GM23248 (cell line): ENCODE data around the gene EZR.

Source experiments
- EZH2 ChIP-seq: fragments of 200-600 bp; sonication (generic); IDR thresholded peaks from 2 replicates; pipeline ENCODE4 v1.6.1; 2018; ENCODE audit warnings: antibody characterized with exemption, mild to moderate bottlenecking; ENCODE audit not compliant: insufficient read depth, poor library complexity, severe bottlenecking
- EZH2phosphoT487 ChIP-seq: fragments of 200-600 bp; sonication (generic); IDR thresholded peaks from 2 replicates; pipeline ENCODE4 v1.6.1; 2018; ENCODE audit warnings: antibody characterized with exemption, moderate library complexity, mild to moderate bottlenecking, low read depth; ENCODE audit not compliant: insufficient read depth

DNA sequence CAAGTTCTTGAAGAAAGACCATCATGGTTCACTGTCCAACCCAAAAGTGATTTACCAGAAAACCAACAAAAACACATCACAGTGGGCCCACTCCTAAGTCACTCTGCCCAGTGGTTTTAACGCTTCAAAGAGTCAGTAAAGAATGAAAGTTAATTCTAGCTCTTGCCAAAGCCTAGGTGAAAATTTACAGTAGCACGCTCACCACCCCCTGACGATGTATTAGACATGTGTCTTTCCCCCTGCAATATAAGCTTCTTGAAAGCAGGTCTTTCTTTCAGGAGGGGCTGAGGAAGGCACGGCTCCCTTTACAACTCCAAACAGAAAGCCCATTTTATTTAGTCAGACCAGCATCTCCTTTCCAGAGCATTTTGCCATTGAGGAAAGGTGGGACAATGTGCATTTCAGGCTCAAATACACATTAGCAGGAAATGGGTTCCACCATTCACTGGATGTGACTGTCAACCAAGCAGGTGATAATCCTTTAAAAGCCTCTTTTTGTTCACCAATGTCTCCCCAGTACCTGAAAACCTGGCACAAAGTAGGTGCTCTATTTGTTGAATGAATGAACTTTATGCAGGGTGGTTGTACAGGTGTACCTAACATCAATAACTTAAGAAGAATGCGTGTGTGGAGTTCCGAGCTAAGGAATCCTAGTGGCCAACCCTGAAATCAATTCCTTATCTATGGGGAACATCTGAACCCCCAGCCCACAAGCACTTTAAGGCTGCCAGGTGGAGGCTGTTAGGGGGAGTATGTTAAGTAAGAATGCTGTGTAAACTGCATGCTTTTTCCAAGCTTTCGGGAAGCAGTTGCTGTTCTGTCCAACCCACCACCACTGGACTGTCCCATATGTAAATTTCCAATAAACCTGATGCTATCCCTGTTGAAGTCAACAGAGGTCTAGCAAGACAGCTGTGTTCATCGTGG lies 11.4 kb downstream of the EZR start:
- TF ChIP-seq EZH2 (no peak), EZH2phosphoT487 (no peak)
